SK-N-SH treated with all-trans-retinoic acid at 6 μM for 48 hours (cell line): ENCODE measurements around the gene HGFAC.
A peak's percentile ranks its signal among the peaks of the same experiment; 100 is the strongest.

Experiments used
- ATAC-seq: fragments of 200-7000 bp; cut with Tn5 transposase; 3 replicates; pipeline ENCODE4 v1.9.1; 2020; ENCODE audit warnings: mild to moderate bottlenecking, moderate library complexity
- ARNTL ChIP-seq: fragments of 450-650 bp; formaldehyde crosslinking; IDR thresholded peaks from 2 replicates; pipeline ENCODE4 v1.5.0; 2020; ENCODE audit warnings: low read depth, mild to moderate bottlenecking, moderate library complexity, borderline replicate concordance
- CREB5 ChIP-seq: fragments of 250-450 bp; sonication (Bioruptor Pico); IDR thresholded peaks from 2 replicates; pipeline ENCODE4 v1.5.1; 2020; ENCODE audit warnings: low read depth, mild to moderate bottlenecking, moderate library complexity
- CSDC2 ChIP-seq: fragments of 250-450 bp; sonication (Bioruptor Pico); IDR thresholded peaks from 2 replicates; pipeline ENCODE4 v1.5.0; 2020; ENCODE audit warnings: mild to moderate bottlenecking, moderate library complexity
- ESRRG ChIP-seq: fragments of 250-450 bp; sonication (Bioruptor Pico); IDR thresholded peaks from 2 replicates; pipeline ENCODE4 v1.6.1; 2021; ENCODE audit warnings: mild to moderate bottlenecking
- GLIS3 ChIP-seq: fragments of 250-450 bp; sonication (Bioruptor Pico); IDR thresholded peaks from 2 replicates; pipeline ENCODE4 v1.5.0; 2020; ENCODE audit warnings: mild to moderate bottlenecking, moderate library complexity
- ISL1 ChIP-seq: fragments of 250-450 bp; sonication (Bioruptor Pico); IDR thresholded peaks from 2 replicates; pipeline ENCODE4 v2.1.2; 2022; ENCODE audit warnings: mild to moderate bottlenecking, moderate library complexity
- OSR1 ChIP-seq: fragments of 250-450 bp; sonication (Bioruptor Pico); IDR thresholded peaks from 2 replicates; pipeline ENCODE4 v1.8.0; 2022; ENCODE audit warnings: moderate library complexity, mild to moderate bottlenecking, inconsistent platforms
- PATZ1 ChIP-seq: fragments of 250-450 bp; sonication (Bioruptor Pico); IDR thresholded peaks from 2 replicates; pipeline ENCODE4 v1.8.0; 2020; ENCODE audit warnings: mild to moderate bottlenecking, moderate library complexity, borderline replicate concordance
- POU6F1 ChIP-seq: fragments of 250-450 bp; sonication (Bioruptor Pico); IDR thresholded peaks from 2 replicates; pipeline ENCODE4 v1.8.0; 2021; ENCODE audit warnings: low read depth, mild to moderate bottlenecking, moderate library complexity, borderline replicate concordance
- PPARA ChIP-seq: fragments of 250-450 bp; sonication (Bioruptor Pico); IDR thresholded peaks from 2 replicates; pipeline ENCODE4 v1.5.0; 2020; ENCODE audit warnings: mild to moderate bottlenecking, borderline replicate concordance
- SNAI2 ChIP-seq: fragments of 250-450 bp; sonication (Bioruptor Pico); IDR thresholded peaks from 2 replicates; pipeline ENCODE4 v1.5.0; 2020; ENCODE audit warnings: mild to moderate bottlenecking, moderate library complexity
- TCF4 ChIP-seq: fragments of 250-450 bp; sonication (Bioruptor Pico); IDR thresholded peaks from 2 replicates; pipeline ENCODE4 v1.8.0; 2021; ENCODE audit warnings: mild to moderate bottlenecking, moderate library complexity, borderline replicate concordance
- ZFP3 ChIP-seq: fragments of 250-450 bp; sonication (Bioruptor Pico); IDR thresholded peaks from 2 replicates; pipeline ENCODE4 v1.5.0; 2020; ENCODE audit warnings: mild to moderate bottlenecking, moderate library complexity
- ZFP30 ChIP-seq: fragments of 450-650 bp; formaldehyde crosslinking; IDR thresholded peaks from 2 replicates; pipeline ENCODE4 v1.5.0; 2022; ENCODE audit warnings: mild to moderate bottlenecking, moderate library complexity
- ZNF565 ChIP-seq: fragments of 450-650 bp; formaldehyde crosslinking; conservative IDR thresholded peaks from 2 replicates; pipeline ENCODE4 v1.5.0; 2020; ENCODE audit warnings: low read depth, mild to moderate bottlenecking, moderate library complexity
- ZNF70 ChIP-seq: fragments of 450-650 bp; formaldehyde crosslinking; IDR thresholded peaks from 2 replicates; pipeline ENCODE4 v1.5.0; 2020; ENCODE audit warnings: mild to moderate bottlenecking, moderate library complexity
- ZNF8 ChIP-seq: fragments of 450-650 bp; formaldehyde crosslinking; IDR thresholded peaks from 2 replicates; pipeline ENCODE4 v1.5.0; 2020; ENCODE audit warnings: mild to moderate bottlenecking, moderate library complexity
- TF ChIP-seq, protein P1 (sequence below): fragments of 250-450 bp; sonication (Bioruptor Pico); IDR thresholded peaks from 2 replicates; pipeline ENCODE4 v1.5.1; 2021; ENCODE audit warnings: mild to moderate bottlenecking, moderate library complexity
- TF ChIP-seq, protein P2 (sequence below): fragments of 250-450 bp; sonication (Bioruptor Pico); IDR thresholded peaks from 2 replicates; pipeline ENCODE4 v1.5.0; 2020; ENCODE audit warnings: mild to moderate bottlenecking, moderate library complexity

HGFAC gene

GRCh38 chr4:3489451-3489962 lies 47.7 kb downstream of the HGFAC start (continued):
- TF ChIP-seq POU6F1 (CRISPR knock-in tag) (no peak), ZNF565 (no peak), ZFP3 (CRISPR knock-in tag) (no peak), CSDC2 (CRISPR knock-in tag) (no peak), ARNTL (CRISPR knock-in tag) (no peak), ZNF8 (no peak), ZNF70 (no peak), ISL1 (CRISPR knock-in tag) (no peak), PPARA (CRISPR knock-in tag) (no peak), TCF4 (CRISPR knock-in tag) (no peak), ESRRG (CRISPR knock-in tag) (no peak)

- peak; percentile 10 for ATAC-seq
- TF ChIP-seq PPARA (CRISPR knock-in tag) (no peak), ISL1 (CRISPR knock-in tag) (no peak), ARNTL (CRISPR knock-in tag) (no peak), ZFP30 (CRISPR knock-in tag) (no peak), ZNF70 (no peak), ZNF8 (no peak), PATZ1 (CRISPR knock-in tag) (no peak), ESRRG (CRISPR knock-in tag) (no peak), CREB5 (CRISPR knock-in tag) (no peak), OSR1 (CRISPR knock-in tag) (no peak), CSDC2 (CRISPR knock-in tag) (no peak), TCF4 (CRISPR knock-in tag) (no peak), GLIS3 (CRISPR knock-in tag) (no peak), SNAI2 (CRISPR knock-in tag) (no peak), ZNF565 (no peak)
- TF ChIP-seq, protein P1, sequence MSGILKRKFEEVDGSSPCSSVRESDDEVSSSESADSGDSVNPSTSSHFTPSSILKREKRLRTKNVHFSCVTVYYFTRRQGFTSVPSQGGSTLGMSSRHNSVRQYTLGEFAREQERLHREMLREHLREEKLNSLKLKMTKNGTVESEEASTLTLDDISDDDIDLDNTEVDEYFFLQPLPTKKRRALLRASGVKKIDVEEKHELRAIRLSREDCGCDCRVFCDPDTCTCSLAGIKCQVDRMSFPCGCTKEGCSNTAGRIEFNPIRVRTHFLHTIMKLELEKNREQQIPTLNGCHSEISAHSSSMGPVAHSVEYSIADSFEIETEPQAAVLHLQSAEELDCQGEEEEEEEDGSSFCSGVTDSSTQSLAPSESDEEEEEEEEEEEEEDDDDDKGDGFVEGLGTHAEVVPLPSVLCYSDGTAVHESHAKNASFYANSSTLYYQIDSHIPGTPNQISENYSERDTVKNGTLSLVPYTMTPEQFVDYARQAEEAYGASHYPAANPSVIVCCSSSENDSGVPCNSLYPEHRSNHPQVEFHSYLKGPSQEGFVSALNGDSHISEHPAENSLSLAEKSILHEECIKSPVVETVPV (CRISPR knock-in tag) = no peak
- TF ChIP-seq, protein P2, sequence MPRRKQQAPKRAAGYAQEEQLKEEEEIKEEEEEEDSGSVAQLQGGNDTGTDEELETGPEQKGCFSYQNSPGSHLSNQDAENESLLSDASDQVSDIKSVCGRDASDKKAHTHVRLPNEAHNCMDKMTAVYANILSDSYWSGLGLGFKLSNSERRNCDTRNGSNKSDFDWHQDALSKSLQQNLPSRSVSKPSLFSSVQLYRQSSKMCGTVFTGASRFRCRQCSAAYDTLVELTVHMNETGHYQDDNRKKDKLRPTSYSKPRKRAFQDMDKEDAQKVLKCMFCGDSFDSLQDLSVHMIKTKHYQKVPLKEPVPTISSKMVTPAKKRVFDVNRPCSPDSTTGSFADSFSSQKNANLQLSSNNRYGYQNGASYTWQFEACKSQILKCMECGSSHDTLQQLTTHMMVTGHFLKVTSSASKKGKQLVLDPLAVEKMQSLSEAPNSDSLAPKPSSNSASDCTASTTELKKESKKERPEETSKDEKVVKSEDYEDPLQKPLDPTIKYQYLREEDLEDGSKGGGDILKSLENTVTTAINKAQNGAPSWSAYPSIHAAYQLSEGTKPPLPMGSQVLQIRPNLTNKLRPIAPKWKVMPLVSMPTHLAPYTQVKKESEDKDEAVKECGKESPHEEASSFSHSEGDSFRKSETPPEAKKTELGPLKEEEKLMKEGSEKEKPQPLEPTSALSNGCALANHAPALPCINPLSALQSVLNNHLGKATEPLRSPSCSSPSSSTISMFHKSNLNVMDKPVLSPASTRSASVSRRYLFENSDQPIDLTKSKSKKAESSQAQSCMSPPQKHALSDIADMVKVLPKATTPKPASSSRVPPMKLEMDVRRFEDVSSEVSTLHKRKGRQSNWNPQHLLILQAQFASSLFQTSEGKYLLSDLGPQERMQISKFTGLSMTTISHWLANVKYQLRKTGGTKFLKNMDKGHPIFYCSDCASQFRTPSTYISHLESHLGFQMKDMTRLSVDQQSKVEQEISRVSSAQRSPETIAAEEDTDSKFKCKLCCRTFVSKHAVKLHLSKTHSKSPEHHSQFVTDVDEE (CRISPR knock-in tag) = no peak
These were observed 50.1 kb downstream of the HGFAC start for GRCh38 chr4:3491681-3492405.
